PC-3 (cell line): Measurements from ENCODE around the gene MAN2A2. TPM values are rescaled to one million over a fixed set of nuclear protein-coding genes. Genes with fewer than 3 reads are reported as not detected.

Experiments
- ATAC-seq: fragments of 200-7000 bp; cut with Tn5 transposase; 2 replicates; pipeline ENCODE4 v1.9.1; 2020; ENCODE audit warnings: mild to moderate bottlenecking, moderate library complexity
- BruUV-seq: library from RNA; stranded (reverse); fragments of 400-500 nt; replicated peaks from 2 replicates; lab custom pipeline; 2021; lab: Mats Ljungman, UMichigan
- CTCF ChIA-PET: fragments of 300-600 bp; sonication (Branson Sonifier 250); formaldehyde crosslinking; loops from one replicate; lab custom pipeline; 2022; ENCODE audit warnings: antibody characterized with exemption; lab: Charles Lee
- POLR2A ChIA-PET: fragments of 300-600 bp; sonication (Branson Sonifier 250); formaldehyde crosslinking; loops from one replicate; lab custom pipeline; 2022; ENCODE audit warnings: antibody characterized with exemption; ENCODE audit not compliant: unreplicated experiment; lab: Charles Lee
- DNase-seq: peaks from one replicate; pipeline ENCODE4 v3.0.0-alpha.2; 2015
- H2AFZ ChIP-seq: fragments of 300-600 bp; sonication (generic); 2 replicates; pipeline ENCODE4 v1.6.0; 2016; ENCODE audit warnings: antibody characterized with exemption, low read length
- H3F3A ChIP-seq: fragments of 300-600 bp; sonication (generic); one replicate; pipeline ENCODE4 v1.6.0; 2017; ENCODE audit warnings: antibody characterized with exemption, low read length, control low read depth, mild to moderate bottlenecking; ENCODE audit not compliant: unreplicated experiment
- H3K27ac ChIP-seq: fragments of 300-600 bp; sonication (generic); 2 replicates; pipeline ENCODE4 v1.5.1; 2016; ENCODE audit warnings: mild to moderate bottlenecking, low read length
- H3K27me3 ChIP-seq: fragments of 300-600 bp; sonication (generic); 2 replicates; pipeline ENCODE4 v1.6.1; 2016; ENCODE audit warnings: low read length, mixed read lengths
- H3K36me3 ChIP-seq: fragments of 300-600 bp; sonication (generic); 2 replicates; pipeline ENCODE4 v1.6.1; 2016; ENCODE audit warnings: low read depth, mixed run types, low read length, mixed read lengths
- H3K4me1 ChIP-seq: fragments of 300-600 bp; sonication (generic); 2 replicates; pipeline ENCODE4 v1.5.1; 2016; ENCODE audit warnings: low read length; ENCODE audit not compliant: insufficient read depth
- H3K4me2 ChIP-seq: fragments of 300-600 bp; sonication (generic); 2 replicates; pipeline ENCODE4 v1.6.0; 2016; ENCODE audit warnings: low read length
- H3K4me3 ChIP-seq: fragments of 300-600 bp; sonication (generic); 2 replicates; pipeline ENCODE4 v1.5.1; 2016; ENCODE audit warnings: mild to moderate bottlenecking, low read length, mixed read lengths
- H3K79me2 ChIP-seq: fragments of 300-600 bp; sonication (generic); 2 replicates; pipeline ENCODE4 v1.6.1; 2017; ENCODE audit warnings: low read length, mixed read lengths
- H3K9ac ChIP-seq: fragments of 300-600 bp; sonication (generic); 2 replicates; pipeline ENCODE4 v1.6.0; 2016; ENCODE audit warnings: mild to moderate bottlenecking, low read length
- H3K9me2 ChIP-seq: fragments of 300-600 bp; sonication (generic); replicated peaks from 2 replicates; pipeline ENCODE4 v1.6.1; 2016; ENCODE audit warnings: mixed run types, low read length, mixed read lengths
- H3K9me3 ChIP-seq: fragments of 300-600 bp; sonication (generic); 2 replicates; pipeline ENCODE4 v1.6.1; 2016; ENCODE audit warnings: low read length, mixed read lengths
- H4K20me1 ChIP-seq: fragments of 300-600 bp; sonication (generic); 2 replicates; pipeline ENCODE4 v1.6.1; 2016; ENCODE audit warnings: low read length, mixed read lengths
- EZH2 ChIP-seq: fragments of 300-600 bp; sonication (generic); IDR thresholded peaks from one replicate; pipeline ENCODE4 v1.6.1; 2017; ENCODE audit warnings: antibody characterized with exemption, mild to moderate bottlenecking, low read length; ENCODE audit not compliant: unreplicated experiment
- EZH2phosphoT487 ChIP-seq: fragments of 300-600 bp; sonication (generic); IDR thresholded peaks from 2 replicates; pipeline ENCODE4 v1.6.1; 2018; ENCODE audit warnings: mild to moderate bottlenecking, antibody characterized with exemption, low read length, borderline replicate concordance
- intact Hi-C: fragments of 100-400 bp; cut with micrococcal nuclease; formaldehyde crosslinking; loops from 2 replicates; pipeline ENCODE4 v1.9.0; 2023
- total RNA-seq: library from RNA; depleted of rRNA; stranded (reverse); fragments of >200 nt; gene quantifications from 2 replicates; pipeline ENCODE4 v1.2.3, GENCODE V29; 2014
- TF ChIP-seq, protein P1 (sequence below): fragments of 300-600 bp; sonication (generic); conservative IDR thresholded peaks from 2 replicates; pipeline ENCODE4 v1.5.1; 2017; ENCODE audit warnings: antibody characterized with exemption, low read depth, mild to moderate bottlenecking, low read length

The MAN2A2 gene
- total RNA-seq, 1 experiment from 2014 or later = 19.8 TPM

GRCh38 chr15:90862964-90863778 lies 39.9 kb upstream of the MAN2A2 start:
- no TSS peak for BruUV-seq
- DNase-seq (peak; percentile 68), ATAC-seq (no peak)

DNA sequence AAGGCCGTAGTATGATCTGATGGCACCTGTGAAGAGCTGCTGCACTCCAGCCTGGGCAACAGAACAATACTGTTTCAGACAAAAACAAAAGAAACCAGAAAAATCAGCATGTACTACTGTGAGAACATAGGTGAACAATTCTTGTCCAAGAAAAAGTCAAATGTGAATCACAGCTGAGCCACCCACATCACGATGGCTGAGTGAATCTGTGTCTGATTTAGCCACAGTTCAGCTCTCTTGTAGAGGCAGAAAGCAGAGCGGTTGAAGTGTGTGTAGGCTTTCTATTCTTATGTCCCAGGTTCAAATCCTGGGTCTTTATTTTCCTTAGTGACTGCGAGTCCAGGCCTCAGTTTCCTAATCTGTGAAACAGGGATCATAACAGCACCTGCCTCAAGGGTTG lies 39.1 kb upstream of the MAN2A2 start:
- H3K79me2 ChIP-seq = no peaks in the 10 kb centered on the region
- H4K20me1 ChIP-seq = no peaks in the 10 kb centered on the region
- H3K9me2 ChIP-seq = no peaks in the 10 kb centered on the region
- no peak overlapping the region for H2AFZ ChIP-seq
- no peaks in the 10 kb centered on the region for H3K36me3 ChIP-seq
- H3K9me3 ChIP-seq = no peaks in the 10 kb centered on the region
- H3K4me3 ChIP-seq = no peak overlapping the region
- H3K9ac ChIP-seq = no peak overlapping the region
- peaks cover 62% of the 10 kb centered on the region for H3K4me1 ChIP-seq
- BruUV-seq = no TSS peak
- H3F3A ChIP-seq = no peaks in the 10 kb centered on the region
- peak overlapping the region; percentile 10; the same call in 1 of the 2 replicates for H3K4me2 ChIP-seq
- ATAC-seq = no peak
- no peak for TF ChIP-seq EZH2phosphoT487
- TF ChIP-seq, protein P1, sequence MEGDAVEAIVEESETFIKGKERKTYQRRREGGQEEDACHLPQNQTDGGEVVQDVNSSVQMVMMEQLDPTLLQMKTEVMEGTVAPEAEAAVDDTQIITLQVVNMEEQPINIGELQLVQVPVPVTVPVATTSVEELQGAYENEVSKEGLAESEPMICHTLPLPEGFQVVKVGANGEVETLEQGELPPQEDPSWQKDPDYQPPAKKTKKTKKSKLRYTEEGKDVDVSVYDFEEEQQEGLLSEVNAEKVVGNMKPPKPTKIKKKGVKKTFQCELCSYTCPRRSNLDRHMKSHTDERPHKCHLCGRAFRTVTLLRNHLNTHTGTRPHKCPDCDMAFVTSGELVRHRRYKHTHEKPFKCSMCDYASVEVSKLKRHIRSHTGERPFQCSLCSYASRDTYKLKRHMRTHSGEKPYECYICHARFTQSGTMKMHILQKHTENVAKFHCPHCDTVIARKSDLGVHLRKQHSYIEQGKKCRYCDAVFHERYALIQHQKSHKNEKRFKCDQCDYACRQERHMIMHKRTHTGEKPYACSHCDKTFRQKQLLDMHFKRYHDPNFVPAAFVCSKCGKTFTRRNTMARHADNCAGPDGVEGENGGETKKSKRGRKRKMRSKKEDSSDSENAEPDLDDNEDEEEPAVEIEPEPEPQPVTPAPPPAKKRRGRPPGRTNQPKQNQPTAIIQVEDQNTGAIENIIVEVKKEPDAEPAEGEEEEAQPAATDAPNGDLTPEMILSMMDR = no peak
- TF ChIP-seq EZH2 = no peak
- ChIA-PET CTCF (no interaction called here), POLR2A (no interaction called here)
- H3K27me3 ChIP-seq = no peaks in the 10 kb centered on the region
- H3K27ac ChIP-seq = peak overlapping the region; percentile 47
- intact Hi-C loops = no loop called here
- no peak for DNase-seq

More at GRCh38 chr15:90862964-90863778, 39.9 kb upstream of the MAN2A2 start:
- Histone ChIP-seq H3K4me1 (peaks cover 54% of the 10 kb centered on the region), H3K27me3 (no peaks in the 10 kb centered on the region), H3F3A (no peaks in the 10 kb centered on the region), H3K4me2 (no peak overlapping the region), H4K20me1 (no peaks in the 10 kb centered on the region), H2AFZ (no peak overlapping the region), H3K36me3 (no peaks in the 10 kb centered on the region), H3K4me3 (no peak overlapping the region), H3K9me3 (no peaks in the 10 kb centered on the region), H3K9ac (no peak overlapping the region), H3K27ac (peak overlapping the region; percentile 47), H3K79me2 (no peaks in the 10 kb centered on the region), H3K9me2 (no peaks in the 10 kb centered on the region)
- TF ChIP-seq EZH2 (no peak), EZH2phosphoT487 (no peak)
- TF ChIP-seq, protein P1 = no peak
- intact Hi-C loops = no loop called here
- ChIA-PET POLR2A (no interaction called here), CTCF (no interaction called here)

DNA sequence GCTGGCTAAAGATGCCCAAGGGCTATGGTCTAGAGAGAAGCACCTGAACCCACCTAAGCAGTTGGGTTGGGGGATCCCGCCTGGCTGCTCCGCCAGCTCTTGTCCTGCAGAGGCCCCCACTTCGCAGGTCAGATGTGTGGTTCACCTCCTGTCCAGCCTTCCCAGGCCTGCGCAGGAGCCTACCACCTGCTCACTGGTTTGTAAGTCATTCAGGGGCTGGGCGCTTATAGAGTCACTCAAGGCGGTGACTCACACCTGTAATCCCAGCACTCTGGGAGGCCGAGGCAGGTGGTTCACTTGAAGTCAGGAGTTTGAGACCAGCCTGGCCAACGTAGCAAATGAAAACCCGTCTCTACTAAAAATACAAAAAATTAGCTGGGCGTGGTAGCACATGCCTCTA lies 38.6 kb upstream of the MAN2A2 start:
- Histone ChIP-seq H3K79me2 (no peaks in the 10 kb centered on the region), H3K4me2 (no peak overlapping the region), H3K27ac (peak overlapping the region; percentile 47; the same call in 1 of the 2 replicates), H3K36me3 (no peaks in the 10 kb centered on the region), H2AFZ (no peak overlapping the region), H3K9me3 (no peaks in the 10 kb centered on the region), H4K20me1 (no peaks in the 10 kb centered on the region), H3K9ac (no peak overlapping the region), H3K4me3 (no peak overlapping the region), H3K27me3 (no peaks in the 10 kb centered on the region), H3F3A (no peaks in the 10 kb centered on the region), H3K4me1 (peaks cover 65% of the 10 kb centered on the region), H3K9me2 (no peaks in the 10 kb centered on the region)
- no peak for ATAC-seq
- TF ChIP-seq EZH2 (no peak), EZH2phosphoT487 (no peak)
- TF ChIP-seq, protein P1 = no peak
- POLR2A ChIA-PET = no interaction called here
- DNase-seq = no peak
- intact Hi-C loops = no loop called here
- CTCF ChIA-PET = no interaction called here
- no TSS peak for BruUV-seq
